ENCODE results near the gene CRK.
"Not testable (repeated sequence)": the region's sequence is repeated elsewhere in the genome, so short reads cannot be mapped to it uniquely, and the experiment has no call there.

Gene CRK

GRCh38 chr17:1421470-1421869 lies 34.6 kb downstream of the CRK start:
- no peaks in the 10 kb centered on the region for H3K4me1 ChIP-seq
- no peak for TF ChIP-seq CTCF (IDR thresholded peaks at IDR 0.05; ENCODE audit: low read depth, low read length)
- H3K9me3 ChIP-seq, result no peaks in the 10 kb centered on the region

GRCh38 chr17:1420981-1421380 lies 35.1 kb downstream of the CRK start:
- Histone ChIP-seq H3K4me3 (ENCODE audit: low read depth, low read length) (no peak overlapping the region), H3K4me1 (no peaks in the 10 kb centered on the region), H3K27me3 (no peaks in the 10 kb centered on the region), H3K36me3 (peaks cover 3% of the 10 kb centered on the region; the same call in 1 of the 2 replicates), H3K9me3 (no peaks in the 10 kb centered on the region)
- no peak for DNase-seq
- TF ChIP-seq CTCF (IDR thresholded peaks at IDR 0.05; ENCODE audit: low read depth, low read length), result no peak

More at GRCh38 chr17:1421470-1421869, 34.6 kb downstream of the CRK start:
- no peak for DNase-seq
- no peaks in the 10 kb centered on the region for H3K27me3 ChIP-seq
- H3K4me3 ChIP-seq (ENCODE audit: low read depth, low read length), result no peak overlapping the region
- H3K36me3 ChIP-seq, result peaks cover 3% of the 10 kb centered on the region; the same call in 1 of the 2 replicates

- Histone ChIP-seq H3K4me3 (ENCODE audit: low read depth, low read length) (no peak overlapping the region), H3K9me3 (no peaks in the 10 kb centered on the region), H3K36me3 (peaks cover 3% of the 10 kb centered on the region; the same call in 1 of the 2 replicates), H3K4me1 (no peaks in the 10 kb centered on the region), H3K27me3 (no peaks in the 10 kb centered on the region)
- TF ChIP-seq CTCF (IDR thresholded peaks at IDR 0.05; ENCODE audit: low read depth, low read length), result no peak
- DNase-seq, result no peak
These were observed 35.9 kb downstream of the CRK start for GRCh38 chr17:1420163-1420562.

- H3K4me3 ChIP-seq (ENCODE audit: low read depth, low read length); DNase-seq; H3K4me1 ChIP-seq; H3K36me3 ChIP-seq; H3K27me3 ChIP-seq; H3K9me3 ChIP-seq: not testable (repeated sequence)
These were observed 37.6 kb downstream of the CRK start for GRCh38 chr17:1418476-1418875.

- no peaks in the 10 kb centered on the region for H3K27me3 ChIP-seq
- no peak overlapping the region for H3K4me3 ChIP-seq (ENCODE audit: low read depth, low read length)
- H3K4me1 ChIP-seq, result no peaks in the 10 kb centered on the region
- no peaks in the 10 kb centered on the region for H3K36me3 ChIP-seq
- H3K9me3 ChIP-seq, result no peaks in the 10 kb centered on the region
- no peak for TF ChIP-seq CTCF (IDR thresholded peaks at IDR 0.05; ENCODE audit: low read depth, low read length)
- DNase-seq, result no peak
These were observed 39.6 kb downstream of the CRK start for GRCh38 chr17:1416414-1416813.

GRCh38 chr17:1414634-1415033 lies 41.4 kb downstream of the CRK start:
- Histone ChIP-seq H3K36me3 (no peaks in the 10 kb centered on the region), H3K4me3 (ENCODE audit: low read depth, low read length) (no peak overlapping the region), H3K4me1 (no peaks in the 10 kb centered on the region), H3K27me3 (no peaks in the 10 kb centered on the region), H3K9me3 (no peaks in the 10 kb centered on the region)
- DNase-seq, result no peak
- no peak for TF ChIP-seq CTCF (IDR thresholded peaks at IDR 0.05; ENCODE audit: low read depth, low read length)
